Mesenchymal stem cell (in vitro differentiated cells and primary cell): ENCODE results near the gene FIGLA. TPM values are rescaled to one million over a fixed set of nuclear protein-coding genes. Genes with fewer than 3 reads are reported as not detected.

Source experiments
- small RNA-seq: library from polyadenylated mRNA; stranded (forward); fragments of <200 nt; extraction: miRNeasy Mini kit (QIAGEN cat#:217004); gene quantifications from one replicate; pipeline ENCODE3, GENCODE V24; 2013; ENCODE audit warnings: low read depth

The FIGLA gene

Small RNA genes within 50 kb of the gene (small RNA-seq; reads per million reads assigned to genes)
- not detected for gene HMGN2P21
